Stomach (tissue), 9 donors: Measurements from ENCODE around the gene KBTBD8. TPM values are rescaled to one million over a fixed set of nuclear protein-coding genes. Genes with fewer than 3 reads are reported as not detected.

Source experiments
- DNase-seq, 2 donors: peaks; one replicate each; pipeline versions ENCODE4 v3.0.0 to v3.0.0-alpha.2; 2013 to 2019
- H3K27ac ChIP-seq, 5 donors: fragments of 200-600 bp in 4 of 5; sonication (generic) in 4 of 5; one replicate each; pipeline ENCODE4 v1.5.1; 2013 to 2019; ENCODE audit warnings: mild to moderate bottlenecking in 1 of 5, moderate library complexity in 1 of 5
- H3K27me3 ChIP-seq, 3 donors: fragments of 200-600 bp; sonication (generic); one replicate each; pipeline ENCODE4 v1.5.1; 2017 to 2019; ENCODE audit warnings: mixed run types in 1 of 3
- H3K36me3 ChIP-seq, 4 donors: fragments of 200-600 bp; sonication (generic); 1 replicate in 3 of 4; 2 replicates in 1 of 4; pipeline ENCODE4 v1.5.1; 2016 to 2019
- H3K4me1 ChIP-seq, 4 donors: fragments of 200-600 bp; sonication (generic); one replicate each; pipeline ENCODE4 v1.5.1; 2016 to 2019
- H3K4me3 ChIP-seq, 4 donors: fragments of 200-600 bp; sonication (generic) in 3 of 4; one replicate each; pipeline ENCODE4 v1.5.1; 2016 to 2019; ENCODE audit warnings: mild to moderate bottlenecking in 1 of 4
- H3K9me3 ChIP-seq, 4 donors: fragments of 200-600 bp; sonication (generic); one replicate each; pipeline ENCODE4 v1.5.1; 2016 to 2019
- EP300 ChIP-seq: sonication (generic); formaldehyde crosslinking; IDR thresholded peaks from one replicate; pipeline ENCODE4 v1.6.1; 2017; ENCODE audit warnings: antibody characterized with exemption
- POLR2A ChIP-seq, 4 donors: fragments of 450-650 bp; IDR thresholded peaks; one replicate each; pipeline ENCODE4 v1.6.1; 2016; ENCODE audit warnings: antibody characterized with exemption in 4 of 4, control low read depth in 2 of 4, mild to moderate bottlenecking in 1 of 4, moderate library complexity in 1 of 4
- POLR2AphosphoS5 ChIP-seq, 3 donors: sonication (generic); formaldehyde crosslinking; IDR thresholded peaks; one replicate each; pipeline ENCODE4 v1.6.1; 2016; ENCODE audit warnings: antibody characterized with exemption in 3 of 3
- WGBS, 5 donors: extraction: QIAGEN DNeasy Blood & Tissue Kit in 3 of 5; methylation state at CpG; one replicate each; pipeline versions ENCODE4 v1.1.5 to v1.1.7; 2013 to 2018; 5-methylcytosine and 5-hydroxymethylcytosine counted together
- intact Hi-C: fragments of 100-400 bp; cut with DNase I; formaldehyde crosslinking; loops from one replicate; pipeline ENCODE4 v1.15.1; 2023; ENCODE audit warnings: low total_unique reads
- polyA plus RNA-seq, 3 donors: library from polyadenylated mRNA; stranded (reverse); fragments of 200-250 nt; gene quantifications; one replicate each; pipeline ENCODE4 v1.2.3, GENCODE V29; 2013
- total RNA-seq, 5 donors: library from RNA; depleted of rRNA; stranded (reverse); fragments of >200 nt; gene quantifications; one replicate each; pipeline versions ENCODE4 v1.1.0 to v1.2.3, GENCODE V29; 2014 to 2016
- TF ChIP-seq, protein P1 (sequence below), 7 experiments: fragments of 450-650 bp in 4 of 7; fragments of 200-600 bp in 3 of 7; sonication (generic) in 3 of 7; IDR thresholded peaks; one replicate each; pipeline ENCODE4 v1.5.1; 2016 to 2019; ENCODE audit warnings: antibody characterized with exemption in 7 of 7, control low read depth in 2 of 7, mild to moderate bottlenecking in 1 of 7
- donor health status: healthy with polysubstance abuse.
- donor health status: Bipolar disorder and iron deficiency.
- donor health status: healthy.

The KBTBD8 gene
- total and polyA plus RNA-seq, 8 donors = 0.45 to 2.2 (median 0.67) TPM; not detected in 2

DNA sequence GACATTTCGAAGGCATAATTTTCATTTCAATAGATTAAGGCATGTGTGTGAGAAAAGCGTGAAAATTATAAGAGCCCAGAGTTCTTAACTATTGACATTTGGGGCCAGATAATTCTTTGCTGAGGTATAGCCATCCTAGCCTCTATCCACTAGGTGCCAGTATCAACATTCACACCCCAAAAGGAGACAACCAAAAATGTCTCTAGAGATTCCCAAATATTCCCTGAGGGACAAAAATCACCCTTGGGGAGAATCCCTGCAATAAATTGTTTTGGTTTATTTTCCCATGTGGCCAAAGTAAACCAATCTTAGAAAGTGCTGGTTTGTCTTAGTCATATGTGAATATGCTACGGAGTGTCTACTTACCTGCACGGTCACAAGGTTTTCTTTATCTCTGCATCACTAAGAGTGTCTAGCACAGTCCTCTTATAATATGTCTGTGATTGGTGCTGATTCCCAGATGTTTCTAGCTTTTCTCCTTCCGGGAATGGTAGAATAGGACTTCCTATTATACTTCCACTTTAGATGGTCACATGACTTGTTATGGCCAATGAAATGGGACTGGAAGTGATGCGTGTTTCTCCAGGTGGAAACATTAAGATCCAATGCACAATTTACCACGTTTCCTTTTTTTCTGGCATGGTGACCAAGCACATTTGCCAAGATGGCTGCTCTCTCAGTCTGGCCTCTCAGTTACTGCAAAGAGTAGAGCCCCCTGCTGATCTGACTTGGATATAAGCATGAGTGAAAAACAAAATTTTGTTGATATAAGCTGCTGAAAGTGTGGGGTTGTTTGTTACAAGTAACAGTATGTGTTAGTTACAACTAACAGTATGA, 8.0 kb upstream of the KBTBD8 start:
- Histone ChIP-seq H3K36me3 (no peaks in the 10 kb centered on the region), H3K27ac (no peak overlapping the region), H3K4me3 (no peak overlapping the region), H3K9me3 (no peaks in the 10 kb centered on the region), H3K27me3 (peaks cover 0 to 13% (median 0%) of the 10 kb centered on the region in 3 donors), H3K4me1 (no peaks in the 10 kb centered on the region)
- intact Hi-C loops = no loop called here
- DNase-seq = no peak
- TF ChIP-seq EP300 = no peak
- TF ChIP-seq, protein P1, sequence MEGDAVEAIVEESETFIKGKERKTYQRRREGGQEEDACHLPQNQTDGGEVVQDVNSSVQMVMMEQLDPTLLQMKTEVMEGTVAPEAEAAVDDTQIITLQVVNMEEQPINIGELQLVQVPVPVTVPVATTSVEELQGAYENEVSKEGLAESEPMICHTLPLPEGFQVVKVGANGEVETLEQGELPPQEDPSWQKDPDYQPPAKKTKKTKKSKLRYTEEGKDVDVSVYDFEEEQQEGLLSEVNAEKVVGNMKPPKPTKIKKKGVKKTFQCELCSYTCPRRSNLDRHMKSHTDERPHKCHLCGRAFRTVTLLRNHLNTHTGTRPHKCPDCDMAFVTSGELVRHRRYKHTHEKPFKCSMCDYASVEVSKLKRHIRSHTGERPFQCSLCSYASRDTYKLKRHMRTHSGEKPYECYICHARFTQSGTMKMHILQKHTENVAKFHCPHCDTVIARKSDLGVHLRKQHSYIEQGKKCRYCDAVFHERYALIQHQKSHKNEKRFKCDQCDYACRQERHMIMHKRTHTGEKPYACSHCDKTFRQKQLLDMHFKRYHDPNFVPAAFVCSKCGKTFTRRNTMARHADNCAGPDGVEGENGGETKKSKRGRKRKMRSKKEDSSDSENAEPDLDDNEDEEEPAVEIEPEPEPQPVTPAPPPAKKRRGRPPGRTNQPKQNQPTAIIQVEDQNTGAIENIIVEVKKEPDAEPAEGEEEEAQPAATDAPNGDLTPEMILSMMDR (IDR thresholded peaks at IDR 0.05) = peak in 1 of 7 experiments; percentile 13
- WGBS, 5 donors = 76 to 84% (median 81%) methylated on average over 7 of the region's 7 CpGs

GRCh38 chr3:66991459-66991858, 6.6 kb upstream of the KBTBD8 start:
- TF ChIP-seq, protein P1 (IDR thresholded peaks at IDR 0.05) = no peak
- no peak for TF ChIP-seq POLR2A (IDR thresholded peaks at IDR 0.05)
- TF ChIP-seq EP300 = no peak
- no peak for TF ChIP-seq POLR2AphosphoS5 (IDR thresholded peaks at IDR 0.05)
- no peaks in the 10 kb centered on the region for H3K36me3 ChIP-seq
- peak in 1 of 2 donors; percentile 14 for DNase-seq
- H3K4me1 ChIP-seq = no peaks in the 10 kb centered on the region
- intact Hi-C loops = no loop called here
- no peaks in the 10 kb centered on the region for H3K9me3 ChIP-seq
- H3K27ac ChIP-seq = no peak overlapping the region
- H3K27me3 ChIP-seq = peaks cover 0 to 16% (median 0%) of the 10 kb centered on the region in 3 donors
- 35 to 84% (median 56%) methylated on average over 1 of the region's 1 CpG for WGBS, 5 donors
- no peak overlapping the region for H3K4me3 ChIP-seq

GRCh38 chr3:66993082-66993481, 5.0 kb upstream of the KBTBD8 start:
- Histone ChIP-seq H3K36me3 (no peaks in the 10 kb centered on the region), H3K9me3 (no peaks in the 10 kb centered on the region), H3K27ac (no peak overlapping the region), H3K4me1 (peaks cover 4 to 7% (median 6%) of the 10 kb centered on the region in 4 donors), H3K4me3 (no peak overlapping the region), H3K27me3 (peaks cover 0 to 18% (median 0%) of the 10 kb centered on the region in 3 donors)
- no peak for DNase-seq
- intact Hi-C loops = no loop called here
- TF ChIP-seq POLR2AphosphoS5 (IDR thresholded peaks at IDR 0.05) = no peak
- TF ChIP-seq, protein P1 (IDR thresholded peaks at IDR 0.05) = no peak
- no peak for TF ChIP-seq EP300
- TF ChIP-seq POLR2A (IDR thresholded peaks at IDR 0.05) = no peak
- 84 to 89% (median 89%) methylated on average over 3 of the region's 3 CpGs for WGBS, 5 donors

DNA sequence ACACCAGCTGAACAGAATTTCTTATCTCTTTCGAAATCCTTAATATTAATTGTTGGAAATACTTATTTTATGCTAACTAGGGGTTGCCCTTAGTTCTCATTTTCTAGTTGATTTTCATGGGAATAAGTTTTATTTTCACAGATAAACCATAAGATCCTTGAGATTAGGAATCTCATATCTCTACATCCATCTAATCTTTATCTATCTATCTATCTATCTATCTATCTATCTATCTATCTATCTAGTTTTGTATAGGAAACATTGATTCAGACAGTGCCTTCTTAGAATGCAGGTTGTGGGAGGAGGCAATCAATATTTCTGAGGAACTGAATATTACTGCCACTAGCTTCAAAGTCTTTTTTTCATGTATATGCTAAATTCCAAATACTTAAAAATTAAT, 3.5 kb upstream of the KBTBD8 start:
- no peak for DNase-seq
- Histone ChIP-seq H3K27me3 (peaks cover 0 to 18% (median 0%) of the 10 kb centered on the region in 3 donors), H3K27ac (no peak overlapping the region), H3K4me3 (no peak overlapping the region), H3K36me3 (no peaks in the 10 kb centered on the region), H3K4me1 (peaks cover 4 to 17% (median 16%) of the 10 kb centered on the region in 4 donors), H3K9me3 (no peaks in the 10 kb centered on the region)
- WGBS, 5 donors = 46 to 88% (median 82%) methylated on average over 1 of the region's 1 CpG
- intact Hi-C loops = no loop called here
- no peak for TF ChIP-seq POLR2A (IDR thresholded peaks at IDR 0.05)
- no peak for TF ChIP-seq POLR2AphosphoS5 (IDR thresholded peaks at IDR 0.05)
- TF ChIP-seq EP300 = no peak
- TF ChIP-seq, protein P1 (IDR thresholded peaks at IDR 0.05) = no peak
